ENCODE measurements around the gene CTSF. TPM values are rescaled to one million over a fixed set of nuclear protein-coding genes. Genes with fewer than 3 reads are reported as not detected.
A peak's percentile ranks its signal among the peaks of the same experiment; 100 is the strongest.
"Not testable (repeated sequence)": the region's sequence is repeated elsewhere in the genome, so short reads cannot be mapped to it uniquely, and the experiment has no call there.

The CTSF gene
- total RNA-seq, 1 donor from 2014 or later, result 59.3 TPM

DNA sequence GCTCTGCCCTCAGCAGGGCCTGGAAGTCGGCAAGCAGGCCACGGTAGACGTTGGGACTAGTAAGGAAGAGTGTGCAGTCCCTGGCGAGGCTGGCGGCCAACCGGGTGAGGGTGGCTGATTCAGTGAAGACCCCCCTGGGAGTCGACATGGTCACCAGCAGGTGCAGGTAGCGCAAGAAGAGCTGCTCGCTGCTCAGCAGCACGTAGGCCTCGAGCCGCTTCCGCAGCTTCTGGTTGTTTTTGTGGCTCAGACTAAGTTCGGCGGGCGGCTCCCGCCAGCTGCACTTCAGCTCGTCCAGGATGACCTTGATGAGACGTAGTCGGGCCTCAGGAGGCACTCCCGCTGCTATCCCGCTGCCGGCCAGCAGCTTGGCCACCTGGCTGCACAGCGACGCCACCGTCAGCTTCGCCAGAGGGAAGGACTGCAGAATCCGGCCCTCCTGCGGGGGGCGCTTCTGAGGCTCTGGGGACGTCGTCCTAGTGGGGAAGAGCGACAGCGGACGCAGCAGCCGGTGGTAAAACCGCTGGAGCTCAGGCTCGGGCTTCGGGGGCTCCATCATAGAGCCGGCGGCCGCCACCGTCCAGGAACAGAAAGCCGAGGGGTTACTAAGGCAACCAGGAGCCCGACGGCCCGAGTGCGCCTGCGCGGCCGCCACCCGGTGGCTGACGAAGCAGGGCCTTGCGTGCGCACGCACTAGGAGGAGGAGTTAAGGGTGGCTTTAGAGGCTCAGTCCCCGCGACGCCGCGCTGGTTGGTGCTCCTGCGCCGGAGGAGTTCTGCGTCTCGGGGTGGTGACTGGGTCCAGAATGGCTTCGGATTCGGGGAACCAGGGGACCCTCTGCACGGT, 24.3 kb upstream of the CTSF start, which contains the start of the genes CCDC87 and CCS:
CCDC87 (minus strand) TSS at position 607 of the 846 bp plus-strand sequence; CDS start at position 559, 48 bp downstream.
CCS (plus strand) TSS at position 729 of the 846 bp plus-strand sequence; CDS start at position 806, 77 bp downstream.
- ATAC-seq (ENCODE audit: poor library complexity), result peak; percentile 99
- intact Hi-C loops (cut with DNase I), result loop anchor here (2.0 kb wide), 1 partner anchor 24 kb away; the partner anchor contains the start of gene RBM14
- DNase-seq, result peak; percentile 100

DNA sequence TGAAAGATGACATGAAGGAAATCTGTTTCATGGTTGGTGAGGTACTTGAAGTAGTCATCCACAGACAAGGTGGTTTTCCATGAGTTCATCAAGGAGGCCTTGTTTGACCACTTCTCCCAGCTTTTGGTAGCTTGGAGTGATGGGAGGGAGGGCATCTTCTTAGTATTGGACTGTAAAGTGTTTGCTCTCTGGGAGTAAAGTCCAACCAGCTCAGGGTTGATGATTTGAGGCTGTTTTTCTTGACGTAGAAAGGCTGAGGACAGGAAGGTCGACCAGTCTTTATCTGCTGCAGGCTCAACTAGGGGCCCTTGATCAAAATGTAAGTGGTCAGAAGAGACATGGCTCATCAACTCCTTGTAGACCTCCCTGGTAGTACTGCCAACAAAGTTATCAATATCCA, 22.8 kb upstream of the CTSF start:
- intact Hi-C loops (cut with DNase I), result no loop called here
- DNase-seq, result no peak
- no peak for ATAC-seq (ENCODE audit: poor library complexity)

DNA sequence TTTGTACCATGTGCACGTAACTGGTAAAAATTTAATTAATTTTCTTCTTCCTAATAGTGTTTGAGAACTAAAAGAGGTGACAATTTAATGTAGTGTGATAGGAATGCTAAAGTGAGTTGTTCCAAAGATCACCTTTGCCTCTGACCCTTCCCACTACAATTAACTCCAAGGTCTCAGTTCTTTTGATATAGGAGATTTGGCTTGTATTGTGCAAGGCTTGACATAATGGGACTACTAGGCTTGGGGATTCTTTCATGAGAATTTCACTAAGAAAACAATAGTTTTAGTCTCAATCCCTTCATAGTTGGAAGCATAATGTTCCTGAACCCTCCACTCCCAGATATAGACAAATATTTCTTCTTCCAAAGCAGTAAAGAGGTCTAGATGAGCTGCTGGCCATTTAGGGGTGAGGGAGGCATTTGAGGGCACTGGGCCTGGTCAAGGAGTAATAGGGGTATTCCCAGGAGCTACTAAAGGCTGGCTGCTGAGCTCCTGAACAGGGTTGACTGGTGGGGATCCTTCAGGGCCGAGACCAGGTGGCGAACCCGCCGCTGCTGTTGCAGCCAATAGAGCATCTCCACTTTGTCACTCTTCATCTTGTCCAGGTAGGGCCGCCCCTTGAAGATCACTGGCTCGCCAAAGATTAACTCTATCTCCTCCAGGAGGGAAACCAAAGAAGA, 21.7 kb upstream of the CTSF start:
- DNase-seq (no peak), ATAC-seq (ENCODE audit: poor library complexity) (no peak)
- intact Hi-C loops (cut with DNase I), result no loop called here

DNA sequence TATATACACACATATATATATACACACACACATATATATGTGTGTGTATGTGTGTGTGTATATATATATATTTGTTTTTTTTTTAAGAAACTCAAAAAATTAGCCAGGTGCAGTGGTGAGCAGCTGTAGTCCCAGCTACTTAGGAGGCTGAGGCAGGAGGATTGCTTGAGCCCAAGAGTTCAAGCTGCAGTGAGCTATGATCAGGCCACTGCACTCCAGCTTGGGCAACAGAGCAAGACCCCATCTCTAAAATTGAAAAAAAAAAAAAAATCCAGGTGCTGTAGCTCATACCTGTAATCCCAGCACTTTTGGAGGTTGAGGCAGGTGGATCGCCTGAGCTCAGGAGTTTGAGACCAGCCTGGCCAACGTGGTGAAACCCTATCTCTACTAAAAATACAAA, 20.9 kb upstream of the CTSF start:
- intact Hi-C loops (cut with DNase I); DNase-seq; ATAC-seq (ENCODE audit: poor library complexity): not testable (repeated sequence)

DNA sequence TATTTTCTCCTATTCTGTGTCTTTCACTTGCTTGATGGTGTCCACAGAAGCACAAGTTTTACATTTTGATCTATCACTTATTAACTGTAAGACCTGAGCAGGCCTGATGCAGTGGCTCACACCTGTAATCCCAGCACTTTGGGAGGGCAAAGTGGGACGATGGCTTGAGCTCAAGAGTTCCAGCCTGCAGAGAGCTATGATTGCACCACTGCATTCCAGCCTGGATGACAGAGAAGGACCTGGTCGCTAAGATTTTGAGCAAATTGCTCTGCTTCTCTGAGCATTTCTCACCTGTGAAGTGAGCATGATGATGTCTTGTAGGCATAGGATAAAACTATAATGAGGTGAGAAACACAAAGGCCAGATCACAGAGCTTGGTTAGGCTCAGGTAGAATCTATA, 17.7 kb upstream of the CTSF start:
- no peak for DNase-seq
- ATAC-seq (ENCODE audit: poor library complexity), result no peak
- intact Hi-C loops (cut with DNase I), result no loop called here

DNA sequence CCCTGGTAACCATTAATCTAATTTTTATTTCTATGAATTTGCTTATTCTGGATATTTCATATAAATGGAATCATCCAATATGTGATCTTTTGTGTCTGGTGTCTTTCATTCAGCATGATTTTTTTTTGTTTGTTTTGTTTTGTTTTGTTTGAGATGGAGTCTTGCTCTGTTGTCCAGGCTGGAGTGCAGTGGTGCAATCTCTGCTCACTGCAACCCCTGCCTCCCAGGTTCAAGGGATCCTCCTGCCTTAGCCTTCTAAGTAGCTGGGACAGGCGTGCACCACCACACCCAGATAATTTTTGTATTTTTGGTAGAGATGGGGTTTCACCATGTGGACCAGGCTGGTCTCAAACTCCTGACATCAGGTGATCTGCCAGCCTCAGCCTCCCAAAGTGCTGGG, 17.0 kb upstream of the CTSF start:
- ATAC-seq (ENCODE audit: poor library complexity); DNase-seq; intact Hi-C loops (cut with DNase I): not testable (repeated sequence)

DNA sequence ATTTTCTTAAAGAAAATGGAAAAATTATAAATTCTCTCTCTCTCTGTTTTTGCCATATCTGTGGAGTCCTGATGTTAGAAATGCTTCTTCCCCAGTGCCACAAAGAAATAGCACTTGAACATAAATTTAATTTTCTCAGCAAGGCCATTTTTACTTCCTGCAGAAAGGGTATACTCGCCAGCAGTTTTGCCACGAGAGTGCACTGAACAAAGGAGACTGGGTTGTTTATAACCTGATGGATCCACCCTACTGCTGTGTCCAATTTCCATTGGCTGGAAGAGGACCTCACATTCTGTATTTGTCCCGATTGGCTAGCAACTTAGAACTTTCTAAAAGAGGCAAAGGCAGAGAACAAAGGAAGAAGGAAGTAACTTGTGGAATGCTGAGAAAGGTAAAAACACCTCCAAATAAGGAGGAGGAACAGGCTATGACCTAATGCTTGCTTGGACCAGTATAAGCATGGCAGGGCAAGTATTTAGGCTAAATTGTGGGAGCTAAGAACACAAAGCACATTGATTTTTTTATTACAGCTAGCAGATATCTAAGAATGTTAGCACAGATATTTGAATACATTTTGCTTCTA, 14.2 kb upstream of the CTSF start:
- intact Hi-C loops (cut with DNase I); ATAC-seq (ENCODE audit: poor library complexity); DNase-seq: not testable (repeated sequence)

DNA sequence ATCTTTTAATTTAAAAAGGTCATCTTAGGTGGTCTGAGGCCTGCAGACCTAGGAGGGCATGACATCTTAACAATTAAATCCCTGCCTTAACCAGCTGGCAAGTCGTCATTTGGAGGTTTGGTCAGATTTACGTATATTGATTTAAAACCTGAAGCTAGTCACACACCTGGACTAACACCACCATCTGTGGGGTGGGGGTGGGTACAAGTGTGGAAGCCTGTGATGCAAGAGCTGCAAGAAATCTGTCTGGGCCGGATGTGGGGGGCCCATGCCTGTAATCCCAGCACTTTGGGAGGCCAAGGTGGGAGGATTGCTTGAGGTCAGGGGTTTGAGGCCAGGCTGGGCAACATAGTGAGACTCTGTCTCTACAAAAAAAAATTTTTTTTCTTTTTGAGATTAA, 12.9 kb upstream of the CTSF start:
- DNase-seq (no peak), ATAC-seq (ENCODE audit: poor library complexity) (no peak)
- intact Hi-C loops (cut with DNase I), result no loop called here

DNA sequence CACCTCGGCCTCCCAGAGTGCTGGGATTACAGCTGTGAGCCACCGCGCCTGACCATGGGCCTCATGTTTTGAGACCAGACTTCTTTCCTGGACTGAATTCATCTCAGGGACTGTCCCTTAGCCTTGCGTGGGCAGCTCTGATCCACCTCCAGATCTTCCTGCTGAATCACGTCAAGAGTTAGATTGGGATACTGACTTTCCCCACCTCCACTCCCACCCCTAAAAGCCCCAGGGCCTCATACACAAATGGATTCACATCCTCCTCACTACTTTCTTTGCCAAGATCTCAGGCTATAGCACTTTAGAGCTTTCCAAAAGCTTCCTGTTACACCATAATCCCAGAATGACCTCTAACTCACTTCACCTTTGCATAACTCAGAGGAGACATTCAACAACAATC, 12.4 kb upstream of the CTSF start:
- intact Hi-C loops (cut with DNase I), result no loop called here
- ATAC-seq (ENCODE audit: poor library complexity), result no peak
- no peak for DNase-seq

DNA sequence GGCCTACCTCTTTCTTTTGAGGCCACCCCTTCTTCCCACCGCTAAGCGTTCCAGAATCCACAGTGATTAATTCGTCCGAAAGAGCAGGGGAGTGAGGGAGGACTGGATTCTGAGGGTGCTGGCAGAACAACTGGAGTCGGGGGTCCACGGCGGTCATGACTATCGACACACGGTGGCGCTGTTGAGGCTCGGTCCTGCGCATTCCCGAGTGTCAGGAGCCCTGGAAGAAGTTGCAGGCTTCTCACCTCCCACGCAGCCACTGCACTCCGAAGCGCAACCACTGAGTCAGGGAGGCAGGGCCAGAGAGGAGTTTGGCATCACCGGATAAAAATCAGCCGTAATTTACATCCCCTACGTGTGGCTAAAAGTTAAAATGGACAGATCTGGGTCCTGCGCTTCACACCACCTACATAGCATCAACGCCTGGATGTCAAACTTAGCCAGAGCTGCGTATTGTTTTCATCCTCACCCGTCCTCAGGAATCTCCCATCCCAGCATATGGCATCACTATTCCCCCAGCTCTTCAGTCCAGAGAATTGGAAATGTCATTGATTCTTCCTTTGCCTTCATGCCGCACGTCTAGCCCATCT, 10.7 kb upstream of the CTSF start:
- intact Hi-C loops (cut with DNase I), result loop anchor here (2.0 kb wide), 1 partner anchor 100 kb away; no protein-coding TSS in a partner anchor
- DNase-seq (peak; percentile 89), ATAC-seq (ENCODE audit: poor library complexity) (peak; percentile 95)

DNA sequence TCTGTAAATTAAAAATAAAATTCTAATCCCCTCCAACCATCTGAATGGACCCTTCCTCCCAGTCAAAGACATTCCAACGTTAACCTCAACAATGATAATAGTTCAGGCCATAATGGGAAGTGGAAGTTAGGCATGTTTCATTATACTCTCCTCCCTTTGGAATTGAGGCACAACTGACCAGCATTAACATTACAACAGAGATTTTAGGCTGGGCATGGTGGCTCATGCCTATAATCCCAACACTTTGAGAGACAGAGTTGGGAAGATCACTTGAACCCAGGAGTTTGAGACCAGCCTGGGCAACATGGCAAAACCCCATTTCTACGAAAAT, 2.4 kb upstream of the CTSF start:
- DNase-seq, result no peak
- ATAC-seq (ENCODE audit: poor library complexity), result no peak
- intact Hi-C loops (cut with DNase I), result loop anchor here (5.0 kb wide), 1 partner anchor 261 kb away; no protein-coding TSS in a partner anchor

DNA sequence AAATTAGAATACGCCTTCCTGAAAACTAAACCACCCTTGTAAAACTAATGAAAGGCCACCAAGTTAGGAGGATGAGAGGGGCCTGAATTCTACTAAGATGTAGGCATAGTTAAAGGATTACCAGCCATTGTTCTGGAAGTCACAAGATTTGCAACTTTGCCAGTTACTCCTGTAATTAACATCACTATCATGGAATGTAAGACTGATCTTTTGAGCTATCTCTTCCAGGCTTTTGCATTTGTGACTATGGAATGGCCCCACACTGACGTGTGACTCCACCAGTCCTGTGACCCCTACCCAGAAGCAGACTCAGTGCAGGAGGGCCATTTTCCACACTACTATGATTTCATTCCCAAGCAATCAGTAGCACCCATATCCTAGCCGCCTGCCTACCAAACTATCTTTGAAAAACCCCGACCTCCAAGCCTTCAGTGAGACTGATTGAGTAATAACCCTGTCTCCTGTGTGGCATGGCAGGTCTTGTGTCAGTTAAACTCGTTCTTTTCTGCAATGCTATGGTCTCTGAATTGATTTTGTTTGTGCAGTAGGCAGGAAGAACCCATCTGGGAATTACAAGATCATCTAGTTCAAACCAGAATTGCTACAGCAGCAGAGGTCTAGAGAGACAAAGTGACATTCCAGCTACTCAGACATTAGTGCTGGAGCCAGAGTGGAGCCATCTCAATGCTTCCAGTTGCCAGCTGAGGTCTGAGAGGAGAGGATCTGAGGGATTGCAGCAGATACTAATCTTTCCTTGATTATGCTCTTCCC, 1.9 kb upstream of the CTSF start:
- ATAC-seq (ENCODE audit: poor library complexity) (no peak), DNase-seq (no peak)
- intact Hi-C loops (cut with DNase I), result loop anchor here (5.0 kb wide), 1 partner anchor 262 kb away; no protein-coding TSS in a partner anchor

DNA sequence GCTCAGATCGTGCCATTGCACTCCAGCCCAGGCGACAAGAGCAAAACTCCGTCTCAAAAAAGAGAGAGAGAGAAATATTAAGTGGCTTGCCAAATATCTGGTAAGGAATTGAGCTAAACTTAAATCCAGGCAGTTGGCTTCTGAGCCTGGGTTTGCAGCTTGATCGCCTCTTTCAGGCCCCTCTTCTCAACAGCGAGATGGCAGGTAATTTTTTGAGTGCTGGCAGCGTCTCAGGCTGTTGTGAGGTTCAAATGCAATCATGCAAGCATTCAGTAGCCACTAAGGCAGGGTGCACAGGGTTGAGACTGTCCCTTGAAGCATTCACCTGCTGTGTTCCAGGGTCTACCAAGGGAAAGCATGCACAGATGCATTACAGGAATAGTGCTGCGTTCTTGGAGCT, 670 bp upstream of the CTSF start:
- no peak for DNase-seq
- intact Hi-C loops (cut with DNase I), result no loop called here
- ATAC-seq (ENCODE audit: poor library complexity), result no peak

DNA sequence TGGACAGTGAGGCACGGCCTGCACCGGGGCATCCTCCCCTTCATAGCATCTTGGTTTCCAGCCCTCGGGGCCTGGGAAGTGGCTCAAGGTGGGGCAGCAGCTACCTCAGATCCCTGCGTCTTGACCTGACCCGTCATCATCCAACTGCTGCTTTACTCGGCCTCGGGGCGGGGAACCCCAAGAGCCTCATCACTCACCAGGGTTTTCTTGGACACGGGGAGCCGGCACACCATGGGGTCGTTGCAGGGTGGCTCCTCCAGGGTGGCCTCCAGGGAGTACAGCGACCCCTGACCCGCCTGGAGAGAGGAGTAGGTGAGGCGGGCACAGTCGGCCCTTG, 651 bp downstream of the CTSF start:
- no peak for DNase-seq
- intact Hi-C loops (cut with DNase I), result no loop called here
- no peak for ATAC-seq (ENCODE audit: poor library complexity)

DNA sequence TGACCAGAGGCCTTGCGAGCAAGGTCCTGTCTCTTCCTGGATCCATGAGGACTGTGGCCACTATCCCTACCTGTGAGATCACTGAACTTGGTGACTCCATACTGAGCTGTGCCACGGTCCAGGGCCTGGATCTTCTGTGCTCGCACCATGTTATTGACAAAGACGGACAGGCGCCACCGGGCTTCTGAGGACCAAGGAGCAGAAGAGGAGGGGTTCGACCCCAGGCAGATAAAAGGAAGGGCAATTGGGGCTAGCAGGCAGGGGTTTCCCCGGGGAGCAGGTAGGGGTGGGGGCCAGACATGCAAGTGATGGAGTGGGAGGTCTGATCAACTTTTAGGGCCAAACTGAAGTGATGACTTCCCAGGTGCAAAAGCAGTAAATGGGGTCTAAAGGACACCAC, 2.2 kb downstream of the CTSF start:
- intact Hi-C loops (cut with DNase I), result no loop called here
- ATAC-seq (ENCODE audit: poor library complexity), result no peak
- DNase-seq, result no peak

DNA sequence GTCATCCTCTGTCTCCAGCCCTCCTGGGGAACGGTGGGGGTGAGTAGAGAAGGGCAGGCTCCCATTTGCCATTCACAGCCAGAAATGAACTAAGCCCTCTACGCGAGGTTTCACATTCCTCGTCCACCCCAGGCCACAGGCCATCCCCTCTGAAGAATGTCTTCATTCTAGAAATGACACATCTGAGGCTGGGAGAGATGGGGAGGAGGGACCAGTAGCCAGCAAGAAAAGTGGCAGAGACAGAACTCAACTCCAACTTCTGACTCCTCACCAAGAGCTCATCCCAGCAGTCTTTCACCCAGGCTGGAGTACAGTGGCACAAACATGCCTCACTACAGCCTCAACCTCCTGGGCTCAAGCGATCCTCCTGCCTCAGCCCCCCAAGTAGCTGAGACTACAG, 3.4 kb downstream of the CTSF start:
- no peak for ATAC-seq (ENCODE audit: poor library complexity)
- no peak for DNase-seq
- intact Hi-C loops (cut with DNase I), result no loop called here

DNA sequence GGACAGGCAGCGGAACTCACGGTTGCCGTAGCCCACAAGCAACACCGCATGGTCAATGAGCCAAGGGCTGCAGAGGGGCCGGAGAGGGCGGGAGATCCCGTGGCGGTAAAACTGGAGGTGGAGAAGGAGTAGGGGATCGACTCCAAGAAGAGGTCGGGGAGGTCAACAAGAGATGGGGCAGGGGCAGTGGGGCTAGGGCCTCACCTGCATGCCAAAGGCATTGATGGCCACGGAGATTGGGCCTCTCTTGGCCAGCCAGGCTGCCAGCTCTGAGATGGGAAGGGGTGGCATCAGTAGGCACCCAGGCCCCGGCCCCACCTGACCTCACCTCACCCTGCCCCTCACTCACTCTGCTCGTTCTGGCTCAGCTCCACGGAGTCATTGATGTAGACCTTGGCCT, 3.9 kb downstream of the CTSF start:
- no peak for DNase-seq
- intact Hi-C loops (cut with DNase I), result no loop called here
- ATAC-seq (ENCODE audit: poor library complexity), result no peak

DNA sequence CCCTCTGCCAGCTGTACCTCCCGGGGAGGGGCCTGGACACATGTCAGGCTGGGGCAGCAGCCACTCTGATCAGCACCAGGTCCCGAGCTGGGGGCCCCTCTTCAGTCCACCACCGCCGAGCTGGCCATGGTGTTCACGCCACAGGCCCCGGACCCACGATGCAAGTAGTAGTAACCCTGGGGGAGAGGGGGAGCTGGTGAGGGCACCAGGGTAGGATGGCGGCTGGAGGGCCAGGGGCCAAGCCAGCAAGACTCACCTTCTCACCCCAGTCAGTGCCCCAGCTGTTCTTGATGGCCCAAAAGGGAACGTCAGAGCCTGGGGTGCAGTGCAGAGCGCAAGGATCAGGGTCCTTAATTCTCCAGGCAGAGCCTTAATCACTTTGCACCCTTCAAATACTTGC, 4.6 kb downstream of the CTSF start:
- ATAC-seq (ENCODE audit: poor library complexity) (no peak), DNase-seq (no peak)
- intact Hi-C loops (cut with DNase I), result no loop called here

All from Right ventricle myocardium superior (tissue), 1 donor.